ENCODE results near the gene GABRG3. TPM values are rescaled to one million over a fixed set of nuclear protein-coding genes. Genes with fewer than 3 reads are reported as not detected.

Gene GABRG3
- total and polyA plus RNA-seq, 2 donors from 2014 or later, result not detected

DNA sequence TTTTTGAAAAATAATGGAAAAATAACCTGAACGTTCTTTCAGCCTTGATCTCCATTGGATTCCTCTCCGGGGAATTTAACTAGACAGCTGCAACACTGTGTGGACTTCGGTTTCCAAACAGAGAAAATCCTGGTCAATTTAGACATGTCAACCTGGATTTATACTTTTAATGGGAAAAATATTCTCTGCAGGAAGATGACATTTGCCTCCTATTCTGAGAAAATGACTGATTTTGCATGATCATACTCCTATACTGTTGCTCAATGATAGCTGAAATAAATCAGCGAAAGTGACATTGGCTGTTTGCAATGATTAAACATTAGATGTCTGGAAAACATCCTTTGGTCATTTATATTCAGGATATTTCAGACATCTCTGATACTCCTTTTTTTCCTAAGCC, 94.8 kb downstream of the GABRG3 start:
- no peak for DNase-seq
- H3K4me1 ChIP-seq (ENCODE audit: control insufficient read depth in 2 of 3, insufficient read depth in 2 of 3, low read depth in 1 of 3, low read length in 3 of 3), result no peaks in the 10 kb centered on the region
- no peak overlapping the region for H3K4me3 ChIP-seq (ENCODE audit: low read length in 3 of 3)
- H3K36me3 ChIP-seq (ENCODE audit: control insufficient read depth in 2 of 3, insufficient read depth in 3 of 3, low read length in 3 of 3), result no peaks in the 10 kb centered on the region
- intact Hi-C loops (cut with DNase I), result loop anchor here (10.0 kb wide), 1 partner anchor 289 kb away; no protein-coding TSS in a partner anchor
- no peak overlapping the region for H3K27ac ChIP-seq (ENCODE audit: low read depth in 2 of 2, low read length in 2 of 2)
- no peak for TF ChIP-seq CTCF (IDR thresholded peaks at IDR 0.05; ENCODE audit: borderline replicate concordance, extremely low read depth, insufficient read depth)
- peaks cover 0 to 10% (median 6%) of the 10 kb centered on the region in 3 donors for H3K9me3 ChIP-seq (ENCODE audit: control insufficient read depth in 2 of 3, insufficient read depth in 1 of 3, low read length in 3 of 3)
- FAIRE-seq, result no peak
- H3K27me3 ChIP-seq (ENCODE audit: control insufficient read depth, insufficient read depth, low read length), result no peaks in the 10 kb centered on the region
- no peak overlapping the region for H3K9ac ChIP-seq (ENCODE audit: low read length in 3 of 3)

DNA sequence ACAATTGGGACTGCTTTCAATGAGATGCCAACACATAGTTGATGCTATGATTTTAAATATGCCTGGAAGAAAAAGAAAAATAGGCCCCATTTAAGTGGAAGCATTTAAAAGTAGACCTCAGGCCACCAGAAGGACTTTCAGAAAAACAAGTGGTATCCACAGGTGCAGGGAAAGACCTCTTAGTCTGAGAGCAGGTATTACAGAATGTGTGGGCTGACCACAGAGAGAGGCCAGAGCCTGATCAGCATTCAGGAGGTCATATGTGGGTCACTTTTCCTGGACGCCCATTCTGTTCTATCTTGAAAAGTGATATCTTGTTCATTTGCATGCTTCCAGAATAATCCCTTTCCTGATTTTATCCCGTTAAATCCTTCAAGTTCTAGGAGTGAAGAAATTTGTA, 95.5 kb downstream of the GABRG3 start:
- Histone ChIP-seq H3K4me1 (ENCODE audit: control insufficient read depth in 2 of 3, insufficient read depth in 2 of 3, low read depth in 1 of 3, low read length in 3 of 3) (no peaks in the 10 kb centered on the region), H3K27me3 (ENCODE audit: control insufficient read depth, insufficient read depth, low read length) (no peaks in the 10 kb centered on the region), H3K4me3 (ENCODE audit: low read length in 3 of 3) (no peak overlapping the region), H3K27ac (ENCODE audit: low read depth in 2 of 2, low read length in 2 of 2) (no peak overlapping the region), H3K36me3 (ENCODE audit: control insufficient read depth in 2 of 3, insufficient read depth in 3 of 3, low read length in 3 of 3) (no peaks in the 10 kb centered on the region), H3K9ac (ENCODE audit: low read length in 3 of 3) (no peak overlapping the region), H3K9me3 (ENCODE audit: control insufficient read depth in 2 of 3, insufficient read depth in 1 of 3, low read length in 3 of 3) (peaks cover 0 to 10% (median 6%) of the 10 kb centered on the region in 3 donors)
- FAIRE-seq (no peak), DNase-seq (no peak)
- intact Hi-C loops (cut with DNase I), result loop anchor here (10.0 kb wide), 1 partner anchor 288 kb away; no protein-coding TSS in a partner anchor
- TF ChIP-seq CTCF (IDR thresholded peaks at IDR 0.05; ENCODE audit: borderline replicate concordance, extremely low read depth, insufficient read depth), result no peak

- FAIRE-seq, result no peak
Measured at GRCh38 chr15:27067175-27067574, 96.2 kb downstream of the GABRG3 start.

More at GRCh38 chr15:27067175-27067574, 96.2 kb downstream of the GABRG3 start:
- no peak overlapping the region for H3K9ac ChIP-seq (ENCODE audit: low read length in 3 of 3)
- H3K4me1 ChIP-seq (ENCODE audit: control insufficient read depth in 2 of 3, insufficient read depth in 2 of 3, low read depth in 1 of 3, low read length in 3 of 3), result no peaks in the 10 kb centered on the region
- H3K36me3 ChIP-seq (ENCODE audit: control insufficient read depth in 2 of 3, insufficient read depth in 3 of 3, low read length in 3 of 3), result no peaks in the 10 kb centered on the region
- H3K27me3 ChIP-seq (ENCODE audit: control insufficient read depth, insufficient read depth, low read length), result no peaks in the 10 kb centered on the region
- intact Hi-C loops (cut with DNase I), result loop anchor here (10.0 kb wide), 1 partner anchor 288 kb away; no protein-coding TSS in a partner anchor
- no peak for DNase-seq
- TF ChIP-seq CTCF (IDR thresholded peaks at IDR 0.05; ENCODE audit: borderline replicate concordance, extremely low read depth, insufficient read depth), result no peak
- H3K4me3 ChIP-seq (ENCODE audit: low read length in 3 of 3), result no peak overlapping the region
- H3K9me3 ChIP-seq (ENCODE audit: control insufficient read depth in 2 of 3, insufficient read depth in 1 of 3, low read length in 3 of 3), result peaks cover 0 to 10% (median 6%) of the 10 kb centered on the region in 3 donors
- no peak overlapping the region for H3K27ac ChIP-seq (ENCODE audit: low read depth in 2 of 2, low read length in 2 of 2)
